GM12875 (cell line): Measurements from ENCODE around the gene SERPINB10.

Experiments used
- H3K4me3 ChIP-seq: one replicate; pipeline ENCODE4 v1.5.1; 2011; ENCODE audit warnings: low read depth, low read length, control low read depth
- TF ChIP-seq, protein P1 (sequence below): IDR thresholded peaks from 2 replicates; pipeline ENCODE4 v1.5.1; 2011; ENCODE audit warnings: low read depth, mild to moderate bottlenecking, control low read depth, inconsistent platforms, low read length, moderate library complexity, borderline replicate concordance; ENCODE audit not compliant: insufficient read depth

Gene SERPINB10

GRCh38 chr18:63882333-63883141 is 25.2 kb upstream of the SERPINB10 start:
- H3K4me3 ChIP-seq, result no peak overlapping the region
- TF ChIP-seq, protein P1, sequence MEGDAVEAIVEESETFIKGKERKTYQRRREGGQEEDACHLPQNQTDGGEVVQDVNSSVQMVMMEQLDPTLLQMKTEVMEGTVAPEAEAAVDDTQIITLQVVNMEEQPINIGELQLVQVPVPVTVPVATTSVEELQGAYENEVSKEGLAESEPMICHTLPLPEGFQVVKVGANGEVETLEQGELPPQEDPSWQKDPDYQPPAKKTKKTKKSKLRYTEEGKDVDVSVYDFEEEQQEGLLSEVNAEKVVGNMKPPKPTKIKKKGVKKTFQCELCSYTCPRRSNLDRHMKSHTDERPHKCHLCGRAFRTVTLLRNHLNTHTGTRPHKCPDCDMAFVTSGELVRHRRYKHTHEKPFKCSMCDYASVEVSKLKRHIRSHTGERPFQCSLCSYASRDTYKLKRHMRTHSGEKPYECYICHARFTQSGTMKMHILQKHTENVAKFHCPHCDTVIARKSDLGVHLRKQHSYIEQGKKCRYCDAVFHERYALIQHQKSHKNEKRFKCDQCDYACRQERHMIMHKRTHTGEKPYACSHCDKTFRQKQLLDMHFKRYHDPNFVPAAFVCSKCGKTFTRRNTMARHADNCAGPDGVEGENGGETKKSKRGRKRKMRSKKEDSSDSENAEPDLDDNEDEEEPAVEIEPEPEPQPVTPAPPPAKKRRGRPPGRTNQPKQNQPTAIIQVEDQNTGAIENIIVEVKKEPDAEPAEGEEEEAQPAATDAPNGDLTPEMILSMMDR, result no peak

GRCh38 chr18:63883617-63884016 is 24.1 kb upstream of the SERPINB10 start:
- no peak overlapping the region for H3K4me3 ChIP-seq
- TF ChIP-seq, protein P1, result no peak

- no peak within 1 kb of the TSS for H3K4me3 ChIP-seq
- TF ChIP-seq, protein P1, result no peak
These were observed 20.3 kb upstream of the SERPINB10 start, which contains the start of gene SERPINB2 for GRCh38 chr18:63887424-63887823. Gene SERPINB2 (plus strand): TSS chr18:63887705. CDS start chr18:63891445, 3,740 bp downstream.

GRCh38 chr18:63888470-63889190 is 19.1 kb upstream of the SERPINB10 start:
- H3K4me3 ChIP-seq, result no peak overlapping the region
- TF ChIP-seq, protein P1, result no peak

- H3K4me3 ChIP-seq, result no peak overlapping the region
- TF ChIP-seq, protein P1, result no peak
These were observed 18.1 kb upstream of the SERPINB10 start for GRCh38 chr18:63889626-63890025.

GRCh38 chr18:63890237-63890949 is 17.4 kb upstream of the SERPINB10 start:
- no peak overlapping the region for H3K4me3 ChIP-seq
- TF ChIP-seq, protein P1, result no peak
